Heart left ventricle (tissue), 16 donors: ENCODE data around the gene DYNLRB2. TPM values are rescaled to one million over a fixed set of nuclear protein-coding genes. Genes with fewer than 3 reads are reported as not detected.

Source experiments
- ATAC-seq, 4 donors: fragments of 200-7000 bp; cut with Tn5 transposase; one replicate each; pipeline ENCODE4 v1.9.1; 2020 to 2022; ENCODE audit warnings: moderate library complexity in 4 of 4, mild to moderate bottlenecking in 3 of 4, moderate number of reproducible peaks in 1 of 4
- DNase-seq, 5 donors: peaks; one replicate each; pipeline ENCODE4 v3.0.0-alpha.2; 2020
- H3K27ac ChIP-seq, 12 donors: fragments of 200-600 bp; sonication (generic) in 4 of 12; one replicate each; pipeline versions ENCODE4 v1.5.0 to v1.8.0; 2016 to 2022; ENCODE audit warnings: mild to moderate bottlenecking in 2 of 12
- H3K27me3 ChIP-seq, 9 donors: fragments of 200-600 bp; sonication (generic) in 2 of 9; one replicate each; pipeline versions ENCODE4 v1.5.1 to v1.8.0; 2016 to 2022; ENCODE audit warnings: mild to moderate bottlenecking in 3 of 9
- H3K36me3 ChIP-seq, 9 donors: fragments of 200-600 bp; sonication (generic) in 2 of 9; one replicate each; pipeline versions ENCODE4 v1.5.0 to v1.8.0; 2018 to 2022; ENCODE audit warnings: mild to moderate bottlenecking in 2 of 9
- H3K4me1 ChIP-seq, 12 donors: fragments of 200-600 bp; sonication (generic) in 4 of 12; one replicate each; pipeline versions ENCODE4 v1.5.0 to v1.8.0; 2016 to 2022; ENCODE audit warnings: mild to moderate bottlenecking in 3 of 12
- H3K4me3 ChIP-seq, 12 donors: fragments of 200-600 bp; sonication (generic) in 4 of 12; one replicate each; pipeline versions ENCODE4 v1.5.0 to v1.8.0; 2017 to 2022; ENCODE audit warnings: mild to moderate bottlenecking in 9 of 12, moderate library complexity in 4 of 12
- H3K9me3 ChIP-seq, 12 donors: fragments of 200-600 bp; sonication (generic) in 4 of 12; one replicate each; pipeline versions ENCODE4 v1.5.0 to v1.8.0; 2016 to 2022; ENCODE audit warnings: mild to moderate bottlenecking in 1 of 12
- CTCF ChIP-seq, 12 donors: fragments of 200-600 bp; sonication (generic) in 4 of 12; IDR thresholded peaks; one replicate each; pipeline versions ENCODE4 v1.5.0 to v1.8.0; 2018 to 2022; ENCODE audit warnings: antibody characterized with exemption in 12 of 12, mild to moderate bottlenecking in 5 of 12
- POLR2A ChIP-seq, 2 donors: fragments of 450-650 bp; IDR thresholded peaks; one replicate each; pipeline ENCODE4 v1.6.1; 2017; ENCODE audit warnings: antibody characterized with exemption in 2 of 2, mild to moderate bottlenecking in 2 of 2, moderate library complexity in 2 of 2
- WGBS, 4 donors: extraction: QIAGEN DNeasy Blood & Tissue Kit in 2 of 4; methylation state at CpG; one replicate each; pipeline versions ENCODE4 v1.1.5 to v1.1.7; 2013 to 2018; 5-methylcytosine and 5-hydroxymethylcytosine counted together
- intact Hi-C, 10 donors: fragments of 100-400 bp; cut with DNase I; formaldehyde crosslinking; loops; one replicate each; pipeline versions ENCODE4 v1.11.1 to v1.14.2; 2022
- polyA plus RNA-seq, 2 donors: library from polyadenylated mRNA; stranded (reverse); fragments of 200-250 nt; gene quantifications; one replicate each; pipeline ENCODE4 v1.2.3, GENCODE V29; 2013
- total RNA-seq, 9 donors: library from RNA; depleted of rRNA in 2 of 9; stranded (reverse); fragments of >200 nt in 2 of 9; fragmentation: NEBNext Ultra II Directional in 3 of 9; extraction: Animal tissue kit (Norgen Biotek cat#: 25700) in 3 of 9; gene quantifications; one replicate each; pipeline versions ENCODE4 v1.1.0 to v1.2.4, GENCODE V29; 2016 to 2023
- donor health status: ischemic (EF 13 %, LVEDD 7.1; RV severe dilation, severe dysfunction).
- donor health status: healthy with polysubstance abuse.
- donor health status: DM: no; HTN: yes; CAD: no.
- donor health status: DM: no; HTN: no; CAD: no.
- donor health status: ischemic (EF 25% LVEDD 6.9; RV normal size, moderate dysfunction).
- donor health status: ischemic (EF 25% LVEDD 5.7; RV mildly dilated, moderate dysfunction).
- donor health status: healthy.
- donor health status: DM: yes; HTN: yes; CAD: no.
- donor health status: ischemic (EF 35%, LVEDD 5.7; RV mildly dilated, moderate dysfunction).
- donor health status: nonischemic (EF 11% LVEDD 7.7; RV severe dilation, severe dysfunction).
- donor health status: DM: yes; HTN: yes; CAD: no.
- donor health status: PGD.
- donor health status: ischemic (EF 29% LVEDD 5.4; RV normal size, mild dysfunction).
- donor health status: nonischemic (EF 23%, LVEDD 6.1; RV moderate dilation, normal function).

DYNLRB2 gene
- total and polyA plus RNA-seq, 11 donors, result 0.33 to 2.1 (median 0.87) TPM; not detected in 5

GRCh38 chr16:80519189-80519588 lies 21.6 kb upstream of the DYNLRB2 start:
- Histone ChIP-seq H3K27me3 (peaks cover 0 to 18% (median 0%) of the 10 kb centered on the region in 9 donors), H3K9me3 (no peaks in the 10 kb centered on the region), H3K36me3 (no peaks in the 10 kb centered on the region), H3K27ac (no peak overlapping the region), H3K4me1 (peaks cover 0 to 9% (median 0%) of the 10 kb centered on the region in 12 donors), H3K4me3 (no peak overlapping the region)
- TF ChIP-seq POLR2A (IDR thresholded peaks at IDR 0.05) (no peak), CTCF (IDR thresholded peaks at IDR 0.05) (no peak)
- WGBS, 4 donors, result 57 to 63% (median 61%) methylated on average over 3 of the region's 3 CpGs
- ATAC-seq (no peak), DNase-seq (no peak)
- intact Hi-C loops, result no loop called here

GRCh38 chr16:80525420-80525819 lies 15.4 kb upstream of the DYNLRB2 start:
- Histone ChIP-seq H3K36me3 (no peaks in the 10 kb centered on the region), H3K27ac (no peak overlapping the region), H3K9me3 (no peaks in the 10 kb centered on the region), H3K27me3 (peaks cover 0 to 13% (median 4%) of the 10 kb centered on the region in 9 donors), H3K4me1 (peaks cover 0 to 7% (median 0%) of the 10 kb centered on the region in 12 donors), H3K4me3 (no peak overlapping the region)
- DNase-seq (no peak), ATAC-seq (no peak)
- intact Hi-C loops, result loop anchor here in 1 of 10 donors (10.0 kb wide), 1 partner anchor 299 kb away; no protein-coding TSS in a partner anchor
- TF ChIP-seq CTCF (IDR thresholded peaks at IDR 0.05) (no peak), POLR2A (IDR thresholded peaks at IDR 0.05) (no peak)
- WGBS, 4 donors, result 89 to 94% (median 92%) methylated on average over 4 of the region's 4 CpGs

GRCh38 chr16:80526418-80527061 lies 14.3 kb upstream of the DYNLRB2 start:
- intact Hi-C loops, result loop anchor here in 1 of 10 donors (10.0 kb wide), 1 partner anchor 298 kb away; no protein-coding TSS in a partner anchor
- Histone ChIP-seq H3K9me3 (no peaks in the 10 kb centered on the region), H3K4me3 (no peak overlapping the region), H3K4me1 (peaks cover 0 to 3% (median 0%) of the 10 kb centered on the region in 12 donors), H3K27ac (no peak overlapping the region), H3K27me3 (peaks cover 0 to 13% (median 4%) of the 10 kb centered on the region in 9 donors), H3K36me3 (no peaks in the 10 kb centered on the region)
- TF ChIP-seq CTCF (IDR thresholded peaks at IDR 0.05) (peak; percentile 75 to 94 (median 86)), POLR2A (IDR thresholded peaks at IDR 0.05) (no peak)
- ATAC-seq, result peak in 1 of 4 donors; percentile 56
- 20 to 27% (median 23%) methylated on average over 6 of the region's 6 CpGs for WGBS, 4 donors
- peak in 3 of 5 donors; percentile 31 to 49 (median 40) for DNase-seq

- no peak for DNase-seq
- peaks cover 0 to 13% (median 4%) of the 10 kb centered on the region in 9 donors for H3K27me3 ChIP-seq
- no peaks in the 10 kb centered on the region for H3K9me3 ChIP-seq
- peaks cover 0 to 3% (median 0%) of the 10 kb centered on the region in 12 donors for H3K4me1 ChIP-seq
- WGBS, 4 donors, result 41 to 56% (median 45%) methylated on average over 5 of the region's 5 CpGs
- intact Hi-C loops, result loop anchor here in 1 of 10 donors (10.0 kb wide), 1 partner anchor 298 kb away; no protein-coding TSS in a partner anchor
- peak in 4 of 12 donors; percentile 19 to 42 (median 23) for TF ChIP-seq CTCF (IDR thresholded peaks at IDR 0.05)
- no peak for TF ChIP-seq POLR2A (IDR thresholded peaks at IDR 0.05)
- no peaks in the 10 kb centered on the region for H3K36me3 ChIP-seq
- no peak for ATAC-seq
- H3K27ac ChIP-seq, result no peak overlapping the region
- no peak overlapping the region for H3K4me3 ChIP-seq
Measured at GRCh38 chr16:80527297-80527696, 13.5 kb upstream of the DYNLRB2 start.
